Kidney glomerular epithelial cell (primary cell): ENCODE data around the gene MTMR12.

Source experiments
- DNase-seq: peaks from one replicate; lab custom pipeline; 2025; lab: John Stamatoyannopoulos, UW

MTMR12 gene

DNA sequence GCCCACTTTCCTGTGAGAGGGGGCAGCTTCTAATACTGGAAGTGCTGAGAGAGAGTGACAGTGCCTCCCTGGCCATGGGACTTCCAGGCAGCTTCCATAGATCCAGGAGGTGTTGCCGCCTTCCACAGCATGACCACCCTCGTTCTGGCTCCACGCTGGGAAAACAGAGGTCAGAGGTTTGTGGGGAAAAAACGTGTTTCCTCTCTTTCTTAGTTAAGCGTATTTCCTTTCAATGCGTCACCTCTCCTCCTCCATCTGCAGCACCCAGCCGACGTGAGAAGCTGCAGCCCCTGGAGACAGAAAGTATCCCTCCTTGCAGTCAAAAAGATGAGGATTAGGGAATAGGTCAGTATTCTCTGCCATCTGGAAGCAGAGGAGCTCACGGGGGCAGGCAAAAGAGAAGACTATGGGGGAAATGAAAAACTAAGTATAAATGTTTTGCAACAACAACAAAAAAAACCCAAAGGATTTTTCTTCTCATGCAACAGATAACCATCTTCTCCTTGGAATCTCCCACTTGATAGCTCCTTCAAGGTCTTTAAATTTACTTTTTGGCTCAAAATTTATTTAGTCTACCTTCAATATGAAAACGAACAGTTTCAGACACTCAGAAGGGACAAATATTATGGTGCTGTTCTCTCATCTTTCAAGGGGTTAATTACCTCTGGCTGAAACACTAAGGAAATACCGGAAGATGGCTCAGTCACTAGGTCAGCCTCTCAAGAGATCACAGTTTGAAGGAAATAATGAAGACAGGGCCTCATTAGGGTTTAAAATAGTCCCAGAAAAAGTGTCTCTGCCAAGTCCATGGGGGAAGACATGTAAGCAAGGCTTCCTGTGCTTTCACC is 38.0 kb downstream of the MTMR12 start:
- no peak for DNase-seq

DNA sequence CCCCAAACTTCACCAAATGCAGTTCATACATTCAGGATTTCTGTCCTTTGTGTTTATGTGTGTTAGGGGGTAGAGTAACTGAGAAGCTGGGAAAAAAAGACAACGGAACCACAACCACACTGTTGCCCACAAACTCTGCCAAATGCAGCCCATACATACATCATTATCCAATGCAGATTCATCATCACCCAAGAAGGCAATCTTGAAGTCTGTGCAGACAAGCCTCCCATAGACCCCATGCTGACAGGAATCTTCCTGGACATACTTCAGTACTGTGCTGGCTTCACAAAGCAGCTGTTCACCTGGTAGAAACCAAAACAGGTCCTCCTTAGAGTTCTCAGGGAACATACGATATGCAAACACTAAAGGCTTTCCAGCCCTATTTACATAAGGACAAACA is 38.9 kb downstream of the MTMR12 start:
- DNase-seq: no peak

DNA sequence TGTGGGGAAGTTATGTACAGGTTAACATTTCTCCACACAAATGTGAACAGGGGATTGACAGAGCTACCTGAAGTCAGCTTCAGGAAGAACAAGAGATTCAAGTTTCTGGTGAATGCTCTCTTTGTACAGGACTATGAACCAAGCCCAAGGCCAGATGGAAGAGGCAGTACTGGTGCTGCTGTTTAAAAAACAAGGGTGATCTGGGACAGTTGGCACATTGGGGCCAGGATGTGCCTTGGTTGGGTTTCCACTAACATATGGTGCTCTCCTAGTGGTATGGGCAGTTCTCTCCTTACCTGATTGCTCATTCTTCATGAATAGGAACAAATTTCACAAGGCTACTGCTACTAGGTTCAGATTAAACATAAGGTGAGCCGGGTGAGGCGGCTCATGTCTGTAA is 40.0 kb downstream of the MTMR12 start:
- DNase-seq: no peak

DNA sequence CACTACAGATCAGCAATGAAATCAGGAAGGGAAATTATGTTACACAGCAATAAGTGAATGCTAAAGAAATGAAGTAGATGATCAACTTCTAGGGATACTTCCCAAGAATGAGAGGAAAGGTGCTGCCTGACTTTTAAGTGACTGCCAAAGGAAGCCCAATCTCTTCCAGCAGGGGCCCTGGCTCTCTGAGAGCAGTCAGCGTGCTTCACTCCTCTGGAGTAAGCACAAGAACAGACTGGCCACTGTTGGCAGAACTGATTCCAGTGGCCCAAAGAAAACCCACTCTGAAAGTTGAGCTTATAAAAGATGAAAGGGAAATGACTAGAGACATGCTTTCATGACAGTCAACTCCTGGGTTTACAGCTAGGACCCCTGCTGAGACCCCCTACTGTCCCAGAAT is 41.8 kb downstream of the MTMR12 start:
- DNase-seq: no peak

DNA sequence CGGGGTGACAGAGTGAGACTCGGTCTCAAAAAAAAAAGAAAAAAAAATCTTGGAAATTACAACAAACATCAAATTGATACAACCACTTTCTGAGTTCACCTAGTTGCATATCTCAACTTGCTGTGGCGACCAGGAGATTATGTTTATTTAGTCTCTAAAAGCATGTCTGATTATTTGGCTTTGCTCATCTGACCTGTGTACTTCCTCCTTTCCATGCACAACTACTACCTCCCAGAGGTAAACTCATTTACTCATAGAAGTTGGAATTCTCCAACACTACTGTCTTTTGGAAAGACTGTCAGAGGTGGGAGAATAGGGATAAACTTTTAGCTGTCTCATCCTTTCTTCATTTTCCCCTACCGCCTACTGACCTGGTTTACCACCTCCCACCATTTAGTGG is 42.6 kb downstream of the MTMR12 start:
- no peak for DNase-seq

DNA sequence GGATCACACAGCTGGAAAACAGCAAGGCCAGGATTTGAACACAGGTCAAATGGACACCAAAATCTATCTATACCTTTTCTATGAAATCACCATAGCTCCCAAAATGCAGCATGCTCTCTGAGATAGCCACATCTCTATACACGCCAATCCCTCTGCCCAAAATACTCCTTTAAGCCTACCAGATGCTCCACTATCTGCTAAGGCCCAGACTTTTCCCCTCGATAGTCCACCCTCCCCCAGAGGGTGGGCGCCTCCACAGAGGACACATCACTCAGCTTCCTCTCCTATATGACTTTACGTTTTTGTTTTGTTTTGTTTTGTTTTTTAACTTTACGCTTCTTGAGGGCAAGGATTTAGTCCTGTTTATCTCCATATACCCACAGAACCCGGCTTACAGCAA is 46.8 kb downstream of the MTMR12 start:
- DNase-seq: no peak

DNA sequence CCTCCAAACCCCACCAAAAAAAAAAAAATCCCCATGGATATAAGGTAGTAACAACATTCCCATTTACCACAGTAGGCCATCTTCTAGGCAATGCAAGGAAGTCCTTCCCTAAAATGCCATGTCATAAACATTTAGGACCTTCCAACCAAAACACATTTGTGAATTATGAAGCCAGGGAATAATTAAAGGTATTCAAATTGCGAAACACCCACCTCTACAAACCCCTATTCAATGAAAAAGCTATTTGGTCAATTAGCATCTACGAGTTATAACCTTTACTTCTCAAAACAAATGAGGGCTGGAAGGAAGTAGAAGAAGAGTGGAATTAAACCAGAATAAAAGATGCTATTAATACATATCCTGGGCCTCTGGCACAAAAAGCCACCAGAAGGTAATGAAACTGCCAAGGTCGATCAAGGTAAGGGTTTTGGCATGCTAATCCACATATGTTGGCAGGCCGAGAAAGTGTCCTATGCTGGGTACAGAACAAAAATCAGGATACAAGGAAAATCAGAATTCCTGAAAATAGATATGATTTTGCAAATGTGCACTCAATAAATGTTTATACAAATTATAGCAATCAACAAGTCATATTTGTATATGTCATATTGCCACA is 47.7 kb downstream of the MTMR12 start:
- no peak for DNase-seq

DNA sequence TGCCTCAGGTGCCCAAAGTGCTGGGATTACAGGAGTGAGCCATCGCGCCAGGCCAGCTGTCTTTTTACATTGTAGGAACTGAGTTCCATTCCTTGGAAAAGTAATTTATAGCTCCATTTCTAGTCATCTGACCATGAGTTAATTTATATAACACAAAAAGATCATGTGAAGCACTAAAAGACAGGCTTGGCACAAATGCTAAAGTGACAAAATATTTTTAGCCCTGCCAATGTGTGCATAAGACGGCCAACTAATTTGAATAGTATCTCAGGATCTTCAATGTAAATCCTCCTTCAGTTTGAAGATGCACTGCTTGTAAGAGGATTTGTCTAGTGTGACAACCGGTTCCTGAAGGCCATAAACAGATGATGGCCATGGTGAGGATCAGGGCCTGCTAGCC is 49.1 kb downstream of the MTMR12 start:
- DNase-seq: no peak

DNA sequence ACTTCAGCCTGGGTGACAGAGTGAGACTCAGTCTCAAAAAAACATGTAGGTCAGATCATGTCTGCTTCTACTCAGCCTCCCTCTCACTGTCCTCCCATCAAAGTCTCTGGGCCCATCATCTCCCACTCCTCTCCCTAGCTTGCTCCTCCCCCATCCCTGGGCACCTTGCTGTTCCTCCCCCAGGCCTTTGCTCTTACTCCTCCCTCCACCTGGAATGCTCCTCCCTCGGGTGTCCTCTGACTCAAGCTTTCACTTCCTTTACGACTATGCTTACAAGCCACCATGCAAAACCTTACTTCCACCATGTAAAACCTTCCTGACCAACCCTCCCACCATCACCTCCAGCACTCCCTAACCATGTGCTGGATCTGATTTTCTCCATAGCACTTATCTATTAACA is 51.5 kb downstream of the MTMR12 start:
- no peak for DNase-seq

DNA sequence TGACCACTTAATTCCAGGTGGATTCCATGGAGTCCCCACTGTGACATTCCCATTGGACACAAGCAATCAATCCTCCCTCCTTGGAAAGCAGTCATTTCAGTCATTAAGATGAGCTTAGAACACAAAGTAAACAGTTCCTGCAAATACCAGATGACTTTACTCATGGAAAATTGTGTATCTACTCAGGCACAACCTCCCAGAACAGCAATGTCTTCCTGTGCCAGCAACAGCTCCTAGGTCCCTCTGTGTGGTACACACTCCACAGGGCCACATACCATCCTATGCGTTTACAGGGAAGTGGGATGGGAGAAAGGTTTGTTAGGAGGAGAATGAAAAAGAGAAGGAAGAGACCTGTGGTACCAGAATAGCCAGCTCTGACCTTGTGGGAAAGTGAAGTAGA is 53.7 kb downstream of the MTMR12 start:
- DNase-seq: peak; percentile 12

DNA sequence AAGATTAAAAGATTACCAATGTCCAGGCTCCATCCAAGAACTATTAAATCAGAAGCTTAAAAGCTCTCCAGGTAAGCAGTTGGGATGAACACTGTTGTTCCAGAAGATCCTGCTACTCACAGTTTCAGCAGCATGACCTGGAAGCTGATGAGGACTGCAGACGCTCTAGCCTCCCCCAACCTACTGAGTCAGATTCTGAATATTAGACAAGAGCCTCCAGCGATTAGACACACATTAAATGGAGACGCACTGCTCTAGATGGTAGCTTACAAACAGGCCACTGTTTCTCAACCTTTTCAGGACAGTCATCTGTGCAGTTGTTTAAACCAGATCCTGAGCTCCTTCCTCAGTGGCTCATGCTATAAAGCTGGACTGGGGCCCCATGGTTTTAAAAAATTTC is 54.3 kb downstream of the MTMR12 start:
- no peak for DNase-seq

DNA sequence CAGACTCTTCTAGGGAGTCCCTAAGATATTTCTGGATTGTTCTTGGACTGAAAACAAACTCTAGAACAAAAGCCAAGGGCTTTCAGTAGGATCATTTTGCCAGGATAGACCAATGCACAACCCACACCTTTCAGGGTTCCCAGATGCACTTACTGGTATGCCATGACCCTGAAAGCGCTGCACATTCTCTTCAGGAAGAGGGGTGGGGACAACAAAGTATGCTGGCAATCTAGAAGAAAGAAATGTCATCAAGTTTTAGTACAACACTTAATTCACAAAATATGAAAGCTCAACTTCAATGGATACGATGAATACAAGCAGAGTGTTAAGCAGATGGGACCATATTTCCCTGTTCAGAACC is 57.2 kb downstream of the MTMR12 start:
- no peak for DNase-seq

DNA sequence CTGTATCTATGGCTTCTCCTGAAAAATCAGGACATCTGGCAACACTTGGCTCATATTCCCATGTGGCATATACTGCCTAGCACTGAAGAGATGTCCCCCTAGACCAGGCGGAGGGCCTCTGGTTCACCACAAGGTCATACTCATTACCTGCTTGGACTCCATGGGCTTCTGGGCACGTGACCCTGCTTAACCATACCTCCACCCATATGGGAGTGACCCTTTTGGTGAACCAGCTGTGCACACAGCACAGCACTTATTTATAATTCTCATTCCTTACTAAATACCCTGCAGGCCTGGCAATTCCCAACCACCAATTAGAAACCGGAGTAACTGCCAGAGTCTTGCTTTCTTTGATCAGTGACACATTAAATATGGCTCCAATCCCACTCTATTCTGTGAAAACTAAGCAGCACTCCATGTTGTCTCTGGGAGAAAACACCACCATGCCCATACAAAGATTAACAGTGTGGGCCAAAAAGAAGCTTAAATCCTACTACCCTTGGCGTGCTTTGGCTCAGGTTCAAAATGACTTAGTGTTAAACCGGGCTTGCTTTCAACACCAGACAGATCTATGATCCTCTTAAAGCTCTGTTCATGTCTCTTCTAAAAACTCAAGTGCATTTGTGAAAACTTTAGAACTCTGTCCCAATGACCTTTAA is 57.7 kb downstream of the MTMR12 start:
- DNase-seq: no peak

DNA sequence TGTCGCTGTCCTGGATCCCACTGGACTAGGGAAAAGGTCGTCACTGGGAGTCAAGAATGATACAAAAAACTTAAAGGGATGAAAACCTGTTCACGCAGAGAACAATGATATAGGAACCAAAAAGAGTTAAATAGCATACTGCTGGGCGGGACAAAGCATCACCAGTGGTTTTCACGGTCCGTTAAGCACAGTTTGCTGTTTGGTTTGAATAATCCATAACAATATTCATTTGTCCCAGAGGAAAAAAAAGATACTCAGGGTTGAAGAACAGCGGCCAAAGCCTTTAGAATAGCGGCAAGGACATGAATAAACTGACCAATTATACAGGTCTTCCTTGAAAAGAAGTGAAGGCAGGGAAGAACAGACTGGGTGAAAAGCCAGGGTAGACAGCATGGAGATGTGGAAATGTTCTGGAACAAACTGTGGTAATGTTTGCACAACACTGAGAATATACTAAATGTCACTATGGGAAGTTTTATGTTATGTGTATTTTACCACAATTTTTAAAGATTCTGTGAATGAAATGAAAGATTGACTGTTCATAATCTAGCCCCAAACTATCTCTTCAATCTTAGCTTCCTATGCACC is 60.8 kb downstream of the MTMR12 start:
- DNase-seq: no peak

DNA sequence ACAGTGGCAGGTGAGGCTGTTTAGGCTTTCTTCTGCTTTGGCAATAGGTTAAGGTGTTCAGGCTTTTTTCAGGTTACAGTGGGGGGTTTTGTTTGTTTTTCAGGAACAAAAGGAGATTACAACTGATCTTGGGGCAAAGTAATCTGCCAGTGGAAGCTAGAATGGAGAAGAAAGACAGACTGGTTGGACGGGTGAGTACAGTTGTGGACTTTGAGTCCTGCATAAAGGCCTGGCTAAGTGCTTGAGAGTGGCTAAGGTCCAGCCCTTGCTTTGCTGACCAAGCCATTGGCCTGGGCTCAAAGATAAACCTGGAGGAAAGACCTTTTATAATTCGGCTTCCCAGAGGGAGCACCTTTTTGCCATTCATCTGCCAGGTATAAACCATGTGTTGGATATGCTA is 63.1 kb downstream of the MTMR12 start:
- no peak for DNase-seq

DNA sequence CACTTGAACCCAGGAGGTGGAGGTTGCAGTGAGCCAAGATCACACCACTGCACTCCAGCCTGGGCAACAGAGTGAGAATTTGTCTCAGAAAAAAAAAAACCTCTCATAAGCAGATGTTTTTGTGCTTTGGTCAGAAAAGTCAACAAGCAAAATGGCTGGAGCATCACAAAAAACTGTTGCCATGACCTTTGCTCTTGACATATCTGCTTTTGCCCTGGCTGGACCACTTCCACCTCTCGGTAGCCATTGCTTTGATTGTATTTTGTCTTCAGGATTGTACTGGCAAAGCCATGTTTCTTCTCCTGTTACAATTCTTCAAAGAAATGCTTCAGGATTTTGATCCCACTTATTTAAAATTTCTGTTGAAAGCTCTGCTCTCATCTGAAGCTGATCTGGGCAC is 67.0 kb downstream of the MTMR12 start:
- DNase-seq: no peak

DNA sequence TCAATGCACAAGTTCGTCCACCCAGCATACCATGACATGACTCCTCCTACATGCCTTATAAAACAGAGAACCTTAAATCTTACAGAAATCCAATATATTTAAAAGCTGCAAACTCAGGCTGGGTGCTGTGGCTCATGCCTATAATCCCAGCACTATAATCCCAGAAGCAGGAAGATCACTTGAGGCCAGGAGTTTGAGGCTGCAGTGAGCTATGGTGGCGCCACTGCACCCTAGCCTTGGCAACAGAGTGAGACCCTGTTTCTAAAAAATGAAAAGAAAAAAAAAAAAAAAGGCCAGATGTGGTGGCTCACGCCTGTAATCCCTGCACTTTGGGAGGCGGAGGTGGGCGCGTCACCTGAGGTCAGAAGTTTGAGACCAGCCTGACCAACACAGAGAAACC is 68.7 kb downstream of the MTMR12 start:
- no peak for DNase-seq

DNA sequence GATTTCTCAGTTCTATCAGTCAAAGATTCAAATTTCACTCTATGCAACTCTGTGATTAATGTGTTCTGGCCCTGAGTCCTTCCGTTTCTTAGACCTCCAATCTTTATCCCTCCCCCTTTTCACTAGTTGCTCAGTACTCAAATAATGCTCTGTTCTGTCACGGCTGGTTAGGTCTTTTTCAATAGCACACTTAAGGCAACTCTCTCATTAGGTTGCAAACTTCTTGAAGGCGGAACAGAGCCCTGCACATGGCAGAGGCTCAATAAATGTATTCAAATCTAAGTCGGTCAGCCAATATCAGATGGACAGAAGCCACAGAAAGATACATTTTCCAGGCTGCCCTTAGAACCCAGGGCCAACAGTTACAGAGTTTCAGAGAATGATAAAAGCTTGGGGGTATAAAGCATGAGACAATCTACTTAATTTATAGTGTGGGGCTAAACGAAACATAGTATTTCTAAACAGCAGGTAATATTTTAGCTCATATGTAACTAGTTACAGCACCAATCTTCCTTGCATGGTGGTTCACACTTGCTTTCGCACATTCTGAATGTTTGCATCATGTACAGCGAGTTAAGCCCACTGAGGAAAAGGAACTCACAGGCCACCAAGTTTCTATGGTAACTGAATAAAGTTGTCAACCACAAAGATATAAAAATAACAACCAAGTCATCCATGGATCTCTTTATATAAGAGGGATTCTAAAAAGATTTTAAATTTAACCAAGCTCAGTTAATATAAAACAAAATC is 71.5 kb downstream of the MTMR12 start:
- DNase-seq: peak; percentile 68

DNA sequence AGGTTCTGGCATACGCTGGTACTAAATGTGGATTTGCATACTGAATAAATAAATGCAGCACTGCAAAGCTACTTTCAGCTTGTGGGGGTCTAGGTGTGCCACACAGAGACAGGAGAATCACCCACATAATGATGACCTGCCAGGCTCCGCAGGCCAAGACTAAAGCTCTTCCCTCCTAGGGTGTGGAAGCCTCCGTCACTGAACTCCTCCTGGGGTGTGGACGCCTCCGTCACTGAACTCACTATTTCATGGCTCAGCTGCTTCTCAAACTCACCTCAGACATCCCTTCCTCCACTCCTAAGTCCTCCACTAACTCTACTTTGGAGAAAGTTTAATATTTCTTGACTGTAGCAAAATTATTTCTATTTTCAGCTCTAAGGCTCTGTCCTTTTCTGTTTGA is 73.4 kb downstream of the MTMR12 start:
- no peak for DNase-seq

DNA sequence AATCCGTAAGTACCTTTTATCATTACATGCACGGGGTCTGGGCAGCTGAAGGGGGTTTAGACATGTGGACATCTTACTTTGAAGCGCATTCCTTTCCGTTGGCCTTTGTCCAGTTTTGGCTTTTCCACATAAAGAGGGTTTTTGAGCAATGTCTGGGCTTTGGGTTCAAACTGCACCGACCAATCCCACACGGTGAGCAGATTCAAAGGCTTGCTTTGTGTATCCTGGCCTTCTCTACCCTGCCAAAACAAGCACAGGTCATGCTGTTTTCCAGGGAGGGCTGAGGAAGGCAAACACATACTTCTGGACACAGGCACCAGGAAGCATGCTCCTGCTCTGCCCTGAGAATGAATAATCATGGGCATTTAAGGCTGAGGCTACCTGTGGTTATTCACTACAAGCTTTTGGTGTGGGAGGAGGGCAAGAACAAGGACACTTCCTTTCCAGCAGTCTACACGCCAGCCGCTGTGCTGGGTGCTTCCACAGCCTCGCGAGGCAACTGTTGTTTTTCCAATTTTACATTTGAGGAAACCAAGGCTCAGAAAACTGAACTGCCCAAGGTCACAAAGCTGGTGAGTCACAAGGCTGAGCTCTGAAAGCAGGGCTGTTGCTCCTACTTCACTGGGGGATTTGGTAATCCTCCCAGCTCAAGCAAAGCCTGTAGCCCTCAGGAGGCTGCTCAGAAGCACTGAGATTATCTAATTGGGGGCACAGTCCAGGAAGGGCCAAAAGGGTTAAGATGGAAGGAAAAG is 78.9 kb downstream of the MTMR12 start:
- DNase-seq: peak; percentile 59

DNA sequence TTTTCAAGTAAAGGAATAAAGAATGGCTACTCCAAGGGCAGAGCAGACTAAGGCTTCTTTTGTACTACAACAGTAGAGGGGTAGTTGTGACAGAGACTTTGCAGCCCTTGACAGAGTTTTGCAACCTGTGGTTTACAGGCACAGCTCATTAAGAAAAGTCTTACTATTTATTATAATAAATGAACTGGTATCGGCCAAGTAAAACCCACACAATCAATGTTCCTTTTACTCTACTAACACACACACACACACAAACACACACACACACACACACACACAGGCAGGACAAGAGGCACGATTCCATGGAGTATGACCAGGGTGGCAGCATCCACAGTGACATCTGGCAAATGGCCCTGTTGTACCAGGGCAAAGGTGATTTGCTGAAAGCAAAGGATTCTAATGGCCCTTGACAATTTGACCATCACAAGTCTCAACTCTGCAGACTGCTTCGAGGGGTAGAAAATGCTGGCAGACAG is 79.5 kb downstream of the MTMR12 start:
- DNase-seq: no peak
